Measurements from ENCODE around the gene STARD13. TPM values are rescaled to one million over a fixed set of nuclear protein-coding genes. Genes with fewer than 3 reads are reported as not detected.

The STARD13 gene
- total RNA-seq, 1 donor from 2014 or later: 2.0 TPM

GRCh38 chr13:33053397-33054066, 232.0 kb downstream of the STARD13 start:
- DNase-seq (ENCODE audit: low spot score): no peak
- H3F3A ChIP-seq (ENCODE audit: low read depth): peaks cover 16% of the 10 kb centered on the region
- no peak overlapping the region for H3K4me3 ChIP-seq
- H3K79me2 ChIP-seq (ENCODE audit: low read depth): no peaks in the 10 kb centered on the region
- H3K4me3 Mint-ChIP-seq: no peak overlapping the region
- no peaks in the 10 kb centered on the region for H3K9me3 ChIP-seq (ENCODE audit: low read depth)
- H3K36me3 Mint-ChIP-seq: no peaks in the 10 kb centered on the region
- H2AFZ ChIP-seq (replicated peaks): no peak overlapping the region
- peaks cover 7% of the 10 kb centered on the region for H3K27me3 Mint-ChIP-seq (ENCODE audit: insufficient read depth, low read depth)
- H3K27me3 ChIP-seq: no peaks in the 10 kb centered on the region
- no peak overlapping the region for H3K27ac ChIP-seq
- peaks cover 13% of the 10 kb centered on the region for H3K4me1 ChIP-seq
- no peak overlapping the region for H3K9ac ChIP-seq
- peaks cover 4% of the 10 kb centered on the region for H3K9me3 Mint-ChIP-seq
- H3K4me1 Mint-ChIP-seq: peaks cover 13% of the 10 kb centered on the region
- TF ChIP-seq EZH2phosphoT487 (IDR thresholded peaks at IDR 0.05) (no peak), EZH2 (IDR thresholded peaks at IDR 0.05) (no peak)
- TF ChIP-seq, protein P1, sequence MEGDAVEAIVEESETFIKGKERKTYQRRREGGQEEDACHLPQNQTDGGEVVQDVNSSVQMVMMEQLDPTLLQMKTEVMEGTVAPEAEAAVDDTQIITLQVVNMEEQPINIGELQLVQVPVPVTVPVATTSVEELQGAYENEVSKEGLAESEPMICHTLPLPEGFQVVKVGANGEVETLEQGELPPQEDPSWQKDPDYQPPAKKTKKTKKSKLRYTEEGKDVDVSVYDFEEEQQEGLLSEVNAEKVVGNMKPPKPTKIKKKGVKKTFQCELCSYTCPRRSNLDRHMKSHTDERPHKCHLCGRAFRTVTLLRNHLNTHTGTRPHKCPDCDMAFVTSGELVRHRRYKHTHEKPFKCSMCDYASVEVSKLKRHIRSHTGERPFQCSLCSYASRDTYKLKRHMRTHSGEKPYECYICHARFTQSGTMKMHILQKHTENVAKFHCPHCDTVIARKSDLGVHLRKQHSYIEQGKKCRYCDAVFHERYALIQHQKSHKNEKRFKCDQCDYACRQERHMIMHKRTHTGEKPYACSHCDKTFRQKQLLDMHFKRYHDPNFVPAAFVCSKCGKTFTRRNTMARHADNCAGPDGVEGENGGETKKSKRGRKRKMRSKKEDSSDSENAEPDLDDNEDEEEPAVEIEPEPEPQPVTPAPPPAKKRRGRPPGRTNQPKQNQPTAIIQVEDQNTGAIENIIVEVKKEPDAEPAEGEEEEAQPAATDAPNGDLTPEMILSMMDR (IDR thresholded peaks at IDR 0.05): no peak
- H3K27ac Mint-ChIP-seq: no peak overlapping the region
- no peak overlapping the region for H3K4me2 ChIP-seq
- no peaks in the 10 kb centered on the region for H4K20me1 ChIP-seq (ENCODE audit: low read depth)
- no peaks in the 10 kb centered on the region for H3K36me3 ChIP-seq
